TTC549 (cell line): ENCODE data around the gene SH3TC1.

ENCODE experiments used
- FAIRE-seq: peaks from 2 replicates; lab custom pipeline; 2012; peaks lifted over from hg19 to GRCh38; lab: Jason Lieb, UNC

The SH3TC1 gene

DNA sequence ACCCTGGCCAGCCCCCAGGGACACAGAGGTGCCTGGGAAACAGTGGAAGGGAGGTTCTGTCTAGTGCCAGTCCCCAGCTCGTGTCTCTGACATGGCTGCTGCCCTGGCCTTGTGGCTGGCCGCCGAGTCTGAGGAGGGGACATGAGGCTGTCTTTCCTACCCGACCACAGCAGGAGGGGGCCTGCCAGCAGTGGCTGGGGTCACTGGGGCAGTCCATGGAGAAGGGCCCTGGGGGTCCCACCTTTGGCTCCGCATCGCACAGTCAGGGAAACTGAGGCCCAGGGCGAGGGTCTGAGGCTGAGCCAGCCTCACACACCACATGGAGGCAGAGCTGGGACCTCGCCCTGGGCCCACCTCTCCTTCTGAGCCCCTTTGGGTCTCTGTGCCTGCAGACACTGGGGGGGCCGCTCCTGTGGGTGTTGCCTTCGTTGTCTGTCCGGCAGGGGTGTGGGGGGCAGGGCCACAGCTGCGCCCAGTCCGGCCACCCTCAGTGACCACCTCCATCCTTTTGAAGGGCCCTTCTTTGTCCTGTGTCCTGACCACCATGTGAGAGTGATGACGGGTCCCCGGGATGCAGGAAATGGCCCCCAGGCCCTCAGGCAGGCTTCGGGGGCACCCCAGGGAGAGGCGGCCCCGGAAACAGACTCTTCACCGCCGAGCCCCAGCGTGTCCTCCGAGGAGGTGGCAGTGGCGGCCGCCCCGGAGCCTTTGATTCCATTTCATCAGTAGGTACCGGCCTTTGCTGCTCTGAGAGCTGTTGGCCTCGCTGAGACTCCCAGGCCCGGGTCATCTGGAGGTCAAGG is 17.6 kb downstream of the SH3TC1 start:
- FAIRE-seq, result no peak

DNA sequence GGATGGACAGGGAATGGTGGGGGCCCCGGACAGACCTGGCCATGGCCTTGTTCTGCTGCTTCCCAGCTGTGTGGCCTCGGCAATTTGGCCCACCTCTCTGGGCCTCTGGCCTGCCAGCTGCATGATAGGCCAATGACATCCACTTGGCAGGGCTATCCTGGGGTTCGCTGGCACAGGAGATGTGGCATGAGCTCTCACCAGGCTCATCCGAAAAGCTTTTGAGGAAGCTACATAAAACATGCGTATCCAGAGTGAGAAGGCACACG is 18.1 kb downstream of the SH3TC1 start:
- no peak for FAIRE-seq

DNA sequence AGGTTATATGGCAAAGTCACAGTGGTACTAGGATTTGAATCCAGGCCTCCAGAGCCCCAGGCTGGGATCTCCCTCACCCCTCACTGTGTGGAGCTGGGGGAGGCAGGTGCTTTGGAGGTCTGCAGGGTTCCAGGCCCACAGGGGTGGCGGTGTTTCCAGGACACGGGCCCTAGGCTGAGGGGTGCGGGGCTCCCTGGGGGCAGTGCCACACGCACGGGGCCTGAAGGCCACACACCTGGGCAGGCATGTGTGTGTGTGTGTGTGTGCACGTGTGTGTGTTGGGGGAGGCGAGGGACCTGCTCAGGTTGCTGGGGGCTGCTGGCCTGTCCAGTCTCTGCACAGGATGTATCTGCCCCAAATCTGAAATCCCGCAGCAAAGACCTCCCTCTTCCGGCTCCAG is 18.8 kb downstream of the SH3TC1 start:
- FAIRE-seq, result no peak

DNA sequence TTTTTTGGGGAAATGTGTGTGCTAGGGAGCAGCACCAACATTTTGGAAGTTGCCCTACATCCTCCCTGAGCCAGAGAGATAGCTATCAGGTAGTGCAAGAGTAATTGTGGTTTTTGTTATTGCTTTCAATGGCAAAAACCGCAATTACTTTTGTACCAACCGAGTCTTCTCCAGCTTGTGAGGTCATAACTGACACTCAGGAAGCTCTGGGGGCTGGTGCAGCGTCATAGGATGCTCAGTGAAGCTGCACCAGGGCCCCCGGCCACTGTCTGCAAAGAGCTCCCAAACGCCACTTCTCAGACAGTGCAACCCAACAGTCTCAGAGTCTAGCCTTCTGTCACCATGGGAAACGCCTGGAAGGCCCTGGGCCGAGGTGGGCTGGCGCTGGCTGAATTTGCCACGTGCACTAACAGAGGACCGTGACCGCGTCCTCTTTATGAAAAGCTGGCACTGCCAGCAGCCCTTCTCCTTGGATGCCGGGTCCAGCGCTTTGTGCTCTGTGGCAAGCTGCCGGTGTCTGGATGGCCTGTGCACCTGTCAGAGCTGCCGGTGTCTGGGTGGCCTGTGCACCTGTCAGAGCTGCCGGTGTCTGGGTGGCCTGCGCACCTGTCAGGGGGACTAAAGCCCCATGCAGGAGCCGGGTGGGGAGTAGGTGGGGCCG is 19.4 kb downstream of the SH3TC1 start:
- FAIRE-seq, result no peak

DNA sequence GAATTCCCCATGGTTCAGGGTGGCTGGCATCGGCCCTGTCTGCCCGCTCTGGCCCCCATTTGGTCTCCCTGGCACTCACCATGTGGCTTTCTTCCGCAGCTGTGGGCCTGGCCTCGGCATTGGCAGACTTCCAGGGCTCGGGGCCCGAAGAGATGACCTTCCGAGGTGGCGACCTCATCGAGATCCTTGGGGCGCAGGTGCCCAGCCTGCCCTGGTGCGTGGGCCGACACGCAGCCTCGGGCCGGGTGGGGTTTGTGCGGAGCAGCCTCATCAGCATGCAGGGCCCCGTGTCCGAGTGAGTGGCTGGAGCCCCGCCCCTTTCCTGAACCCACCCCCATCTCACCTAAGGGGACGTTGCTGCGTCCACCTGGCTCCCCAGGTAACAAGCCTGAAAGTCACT is 20.1 kb downstream of the SH3TC1 start:
- FAIRE-seq, result no peak

DNA sequence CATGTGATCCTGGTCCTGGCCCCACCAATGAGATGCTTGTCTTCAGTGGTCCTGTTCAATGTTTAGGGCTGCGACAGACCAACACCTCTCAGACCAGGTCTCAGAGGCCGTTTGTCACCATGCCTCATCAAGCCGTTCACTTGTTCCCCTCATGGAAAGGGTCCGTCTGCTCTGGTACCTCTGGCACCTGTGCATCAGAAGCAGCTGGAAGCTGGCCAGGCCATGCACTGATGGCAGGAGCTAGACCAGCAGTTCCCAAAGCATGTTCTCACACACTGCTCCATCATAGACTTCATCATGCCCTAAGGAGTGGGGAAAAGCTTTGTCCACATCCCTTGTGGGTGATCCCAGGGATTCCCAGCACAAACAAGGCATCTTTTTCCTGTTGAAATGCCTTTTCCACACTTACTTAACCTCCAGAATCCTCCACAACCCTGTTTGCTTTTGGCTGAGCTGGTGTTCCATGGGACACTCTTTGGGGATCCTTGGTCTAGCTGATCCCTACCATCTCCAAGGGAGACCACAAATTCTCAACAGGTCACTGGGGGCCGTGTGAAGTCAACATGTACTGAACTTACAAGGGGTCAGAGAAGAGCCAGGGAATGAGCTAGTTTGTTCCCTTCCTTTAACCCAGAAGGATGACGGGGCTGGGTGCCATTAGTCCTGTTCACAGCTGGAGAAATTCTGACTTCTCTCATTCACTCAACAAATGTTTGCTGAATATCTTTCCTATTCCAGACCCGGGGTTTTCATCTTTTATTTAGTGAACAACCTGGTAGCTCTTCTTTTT is 21.8 kb downstream of the SH3TC1 start:
- FAIRE-seq, result no peak

DNA sequence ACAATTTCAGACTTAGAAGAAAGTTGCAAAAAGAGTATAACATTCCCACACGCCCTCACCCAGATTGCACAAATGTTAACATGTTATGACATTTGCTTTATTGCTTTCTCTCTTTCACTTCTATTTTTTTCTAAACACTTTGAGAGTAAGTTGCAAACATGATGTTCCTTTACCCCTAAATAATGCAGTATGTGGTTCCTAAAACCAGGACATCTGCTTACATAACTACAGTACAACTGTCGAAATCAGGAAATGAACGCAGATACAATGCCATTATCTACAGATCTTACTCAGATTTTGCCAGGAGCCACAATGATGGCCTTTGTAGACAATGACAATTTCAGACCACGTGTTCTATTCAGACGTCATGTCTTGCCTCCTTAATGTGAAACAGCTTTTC is 22.4 kb downstream of the SH3TC1 start:
- no peak for FAIRE-seq

DNA sequence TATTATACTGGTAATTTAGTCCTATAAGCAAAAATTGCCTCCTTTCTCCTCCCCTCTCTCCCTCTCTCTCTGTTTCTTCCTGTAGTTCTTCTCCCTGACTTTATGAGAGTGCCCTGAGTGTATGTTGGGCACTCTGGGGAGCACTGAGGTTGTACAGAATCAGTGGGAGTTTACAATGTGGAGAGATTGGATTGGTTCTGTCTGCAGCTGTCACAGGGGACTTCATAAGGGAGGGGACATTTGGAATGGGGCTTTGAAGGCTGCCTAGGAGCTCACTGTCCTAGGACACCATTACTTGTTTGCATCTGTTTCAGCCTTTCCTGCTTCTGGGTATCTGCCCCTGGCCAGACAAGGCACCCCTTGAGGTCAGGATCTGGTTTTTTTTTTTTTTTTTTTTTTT is 22.9 kb downstream of the SH3TC1 start:
- FAIRE-seq, result no peak

DNA sequence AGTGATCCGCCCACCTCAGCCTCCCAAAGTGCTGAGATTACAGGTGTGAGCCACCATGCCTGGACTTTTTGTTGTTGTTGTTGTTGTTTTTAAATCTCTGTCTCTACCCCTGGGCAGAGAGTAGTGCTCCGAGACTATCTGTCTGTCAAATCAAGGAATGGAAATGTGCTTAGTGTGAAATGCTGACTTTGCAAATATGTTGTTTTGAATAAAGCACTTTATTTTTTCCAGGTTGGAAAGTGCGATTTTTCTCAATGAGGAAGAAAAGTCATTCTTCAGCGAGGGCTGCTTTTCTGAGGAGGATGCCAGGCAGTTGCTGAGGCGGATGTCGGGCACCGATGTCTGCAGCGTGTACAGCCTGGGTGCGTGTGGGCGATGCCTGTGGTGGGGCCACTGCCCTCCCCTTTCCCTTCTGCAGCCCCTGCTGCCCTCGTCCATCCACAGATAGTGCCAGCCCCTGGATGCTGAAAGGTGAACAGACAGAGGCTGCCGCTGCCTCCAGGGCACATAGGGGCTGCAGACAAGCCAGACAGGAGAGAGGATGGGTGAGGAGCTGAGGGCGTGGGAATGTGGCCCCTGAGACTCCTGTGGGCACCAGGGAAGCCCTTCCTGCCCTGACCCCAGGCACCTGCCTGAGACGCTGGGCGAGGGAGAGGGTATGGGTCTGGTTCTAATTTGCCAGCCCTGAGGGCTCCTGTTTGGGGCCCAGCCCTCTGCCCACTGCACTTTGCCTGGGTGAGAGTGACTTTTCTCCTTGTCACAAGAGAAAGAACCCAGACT is 23.7 kb downstream of the SH3TC1 start:
- FAIRE-seq, result no peak

DNA sequence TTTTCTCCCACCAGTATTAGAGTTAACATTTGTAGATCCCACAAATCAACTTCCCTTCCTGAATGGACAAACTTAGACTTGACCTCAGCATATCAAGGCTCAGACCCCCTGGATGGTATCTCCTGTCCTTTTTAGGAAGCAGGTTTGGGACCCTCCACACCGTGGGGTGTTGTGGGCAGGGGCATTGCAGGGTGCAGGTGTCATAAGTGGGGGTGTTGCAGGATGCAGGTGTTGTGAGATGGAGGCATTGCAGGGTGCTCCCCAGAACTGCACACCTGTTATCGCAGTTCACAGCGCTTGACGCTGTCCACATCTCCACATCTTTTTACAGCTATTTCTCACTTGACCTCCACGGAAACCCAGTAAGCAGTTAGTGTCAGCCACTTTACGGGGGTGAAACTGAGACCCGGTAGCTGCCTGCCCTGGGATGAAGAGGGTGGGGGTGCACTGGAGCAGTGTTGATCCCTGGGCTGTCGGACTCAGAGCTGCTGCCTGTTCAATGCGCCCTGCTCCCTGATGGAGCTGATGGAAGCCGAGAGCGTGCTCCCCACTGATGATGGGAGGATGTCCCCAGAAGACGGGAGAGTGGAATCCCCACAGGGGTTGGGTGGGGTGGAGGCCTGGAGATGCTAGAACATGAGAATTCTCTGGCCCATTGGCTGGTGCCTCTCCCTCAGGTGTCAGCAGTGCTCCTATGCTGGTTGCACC is 25.3 kb downstream of the SH3TC1 start:
- no peak for FAIRE-seq

DNA sequence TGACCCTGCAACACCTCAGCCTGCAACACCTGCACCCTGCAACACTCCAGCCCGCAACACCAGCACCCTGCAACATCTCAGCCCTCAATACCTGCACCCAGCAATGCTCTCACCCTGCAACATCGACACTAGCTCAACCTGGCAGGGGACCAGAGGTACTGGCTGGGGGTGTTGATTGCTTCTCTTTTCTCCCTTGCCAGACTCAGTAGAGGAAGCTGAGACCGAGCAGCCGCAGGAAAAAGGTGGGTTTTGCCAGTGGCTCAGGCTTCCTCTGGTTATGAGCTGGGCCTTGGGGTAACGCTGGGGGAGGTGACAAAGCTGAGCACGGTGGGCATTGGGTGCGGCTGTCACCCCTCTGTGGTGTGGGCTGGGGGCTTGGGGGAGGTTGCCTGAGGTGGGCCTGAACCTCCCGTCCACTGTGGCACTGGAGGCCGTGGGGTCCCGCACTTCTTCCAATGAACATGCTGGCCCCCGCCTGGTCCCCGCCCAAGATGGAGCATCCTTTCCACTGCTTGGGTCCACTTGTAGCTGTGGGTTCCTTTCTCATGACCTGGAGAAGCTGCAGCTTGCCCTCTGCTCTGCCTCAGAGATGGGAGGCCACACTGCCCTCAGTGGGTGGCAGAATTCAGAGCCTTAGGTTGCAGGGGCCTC is 26.0 kb downstream of the SH3TC1 start:
- no peak for FAIRE-seq

DNA sequence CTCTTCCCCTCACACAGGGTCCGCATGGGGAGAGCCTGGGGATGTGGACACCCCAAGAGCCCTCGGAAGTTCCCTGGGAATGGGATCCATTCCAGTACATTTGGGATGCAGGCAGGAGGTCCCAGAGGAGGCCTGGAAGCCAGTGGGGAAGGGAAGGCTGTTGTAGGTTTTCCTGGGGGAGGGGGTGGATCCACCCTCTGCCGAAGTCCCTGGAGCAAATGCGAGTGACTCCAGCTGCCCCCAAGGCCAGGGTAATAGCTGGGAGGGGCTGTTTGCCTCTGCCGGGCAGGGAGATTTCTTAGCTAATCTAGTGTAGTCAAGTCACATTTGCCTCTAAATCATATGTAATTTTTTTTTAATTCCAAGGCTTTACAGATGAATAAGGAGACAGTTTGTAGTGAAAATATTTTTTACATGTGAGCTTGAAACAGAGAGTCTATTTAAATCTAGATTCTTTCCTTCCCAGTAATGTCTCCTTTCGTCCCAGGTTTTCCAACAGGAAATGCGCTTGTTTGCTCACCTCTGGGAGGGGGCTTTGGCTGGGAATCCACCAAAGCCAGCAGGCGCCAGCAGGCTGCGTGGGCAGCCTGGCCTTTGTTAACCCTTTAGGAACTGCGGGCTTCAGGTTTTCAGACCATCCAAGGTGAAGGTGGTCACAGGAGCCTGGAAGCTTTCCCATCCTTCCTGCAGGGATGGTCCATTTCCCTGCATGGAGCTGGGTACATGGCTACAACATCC is 26.8 kb downstream of the SH3TC1 start:
- no peak for FAIRE-seq

DNA sequence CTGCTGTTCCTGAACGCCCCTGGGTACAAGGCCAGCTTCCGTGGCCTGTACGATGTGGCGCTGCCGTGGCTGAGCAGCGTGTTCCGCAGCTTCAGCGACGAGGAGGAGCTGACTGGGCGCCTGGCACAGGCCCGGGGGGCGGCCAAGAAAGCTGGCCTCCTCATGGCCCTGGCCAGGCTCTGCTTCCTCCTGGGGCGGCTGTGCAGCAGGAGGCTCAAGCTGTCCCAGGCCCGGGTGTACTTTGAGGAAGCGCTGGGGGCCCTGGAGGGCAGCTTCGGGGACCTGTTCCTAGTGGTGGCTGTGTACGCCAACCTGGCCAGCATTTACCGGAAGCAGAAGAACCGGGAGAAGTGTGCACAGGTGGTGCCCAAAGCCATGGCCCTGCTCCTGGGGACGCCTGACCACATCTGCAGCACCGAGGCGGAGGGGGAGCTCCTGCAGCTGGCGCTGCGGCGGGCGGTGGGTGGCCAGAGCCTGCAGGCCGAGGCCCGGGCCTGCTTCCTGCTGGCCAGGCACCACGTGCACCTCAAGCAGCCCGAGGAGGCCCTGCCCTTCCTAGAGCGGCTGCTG is 28.2 kb downstream of the SH3TC1 start:
- FAIRE-seq, result no peak

DNA sequence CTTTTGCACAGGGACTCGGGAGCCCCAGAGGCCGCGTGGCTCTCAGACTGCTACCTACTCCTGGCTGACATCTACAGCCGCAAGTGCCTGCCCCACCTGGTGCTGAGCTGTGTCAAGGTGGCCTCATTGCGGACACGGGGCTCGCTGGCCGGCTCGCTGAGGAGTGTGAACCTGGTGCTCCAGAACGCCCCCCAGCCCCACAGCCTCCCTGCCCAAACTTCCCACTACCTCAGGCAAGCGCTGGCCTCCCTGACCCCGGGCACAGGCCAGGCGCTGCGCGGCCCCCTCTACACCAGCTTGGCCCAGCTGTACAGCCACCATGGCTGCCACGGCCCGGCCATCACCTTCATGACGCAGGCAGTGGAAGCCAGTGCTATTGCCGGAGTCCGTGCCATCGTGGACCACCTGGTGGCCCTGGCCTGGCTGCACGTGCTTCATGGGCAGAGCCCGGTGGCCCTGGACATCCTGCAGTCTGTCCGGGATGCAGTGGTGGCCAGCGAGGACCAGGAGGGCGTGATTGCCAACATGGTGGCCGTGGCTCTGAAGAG is 28.8 kb downstream of the SH3TC1 start:
- no peak for FAIRE-seq

DNA sequence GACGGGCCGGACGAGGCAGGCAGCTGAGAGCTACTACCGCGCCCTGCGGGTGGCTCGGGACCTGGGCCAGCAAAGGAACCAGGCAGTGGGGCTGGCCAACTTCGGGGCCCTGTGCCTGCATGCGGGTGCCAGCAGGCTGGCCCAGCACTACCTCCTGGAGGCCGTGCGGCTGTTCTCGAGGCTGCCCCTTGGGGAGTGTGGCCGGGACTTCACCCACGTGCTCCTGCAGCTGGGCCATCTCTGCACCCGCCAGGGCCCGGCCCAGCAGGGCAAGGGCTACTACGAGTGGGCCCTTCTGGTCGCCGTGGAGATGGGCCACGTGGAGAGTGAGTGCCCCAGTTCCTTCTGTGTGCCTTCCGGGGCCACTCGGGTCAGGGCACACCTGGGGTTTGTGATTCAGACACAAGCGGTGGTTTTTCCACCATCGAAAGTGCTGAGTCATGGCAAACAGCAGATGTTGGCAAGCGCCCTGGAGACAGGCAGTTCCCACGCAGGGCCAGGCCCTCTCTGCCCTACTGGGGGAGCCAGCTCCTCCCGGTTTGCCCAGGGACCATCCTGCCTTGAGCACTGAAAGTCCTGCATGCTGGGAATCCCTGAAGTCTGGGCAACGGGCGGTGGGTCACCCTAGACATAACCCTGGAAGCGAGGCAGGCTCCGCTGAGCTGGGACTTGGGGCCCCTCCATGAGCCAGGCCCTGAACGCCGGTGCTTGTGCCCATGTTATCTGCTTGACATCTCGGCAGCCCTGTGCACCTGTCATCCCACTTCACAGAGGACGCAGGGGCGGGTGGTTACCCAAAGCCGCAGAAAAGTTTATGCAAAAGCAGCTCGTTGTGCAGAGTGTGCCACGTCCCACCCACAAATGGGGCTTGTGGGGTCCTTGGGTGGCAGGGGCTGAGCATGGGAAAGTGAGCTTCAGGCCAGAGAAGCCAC is 29.5 kb downstream of the SH3TC1 start:
- FAIRE-seq, result no peak

DNA sequence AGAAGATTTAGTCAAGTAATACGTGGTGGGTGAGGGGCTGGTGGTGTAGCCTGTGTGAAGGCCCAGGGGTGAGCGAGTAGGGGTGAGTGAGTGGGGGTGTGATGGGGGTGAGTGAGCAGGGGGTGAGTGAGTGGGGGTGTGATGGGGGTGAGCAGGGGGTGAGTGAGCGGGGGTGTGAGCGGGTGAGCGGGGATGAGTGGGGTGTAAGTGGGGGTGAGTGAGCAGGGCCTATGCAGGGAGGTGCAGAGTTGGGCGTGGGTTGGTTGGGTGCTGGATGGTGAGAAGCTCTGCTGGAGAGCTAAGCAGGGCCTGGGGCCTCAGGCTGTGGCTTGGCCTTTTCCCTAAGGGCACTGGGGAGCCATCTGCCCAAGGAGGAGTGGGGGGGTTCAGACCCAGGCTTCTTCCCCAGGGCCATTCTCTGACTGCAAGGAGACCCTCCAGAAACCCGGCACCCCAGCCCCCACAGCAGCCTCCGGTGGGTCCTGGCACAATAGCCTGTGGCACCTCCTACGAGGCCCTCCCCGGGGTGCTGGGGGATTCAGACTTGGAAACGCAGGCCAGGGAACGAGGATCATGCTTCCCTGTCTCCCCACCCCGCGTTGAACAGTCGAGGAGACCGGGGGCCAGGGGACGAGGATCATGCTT is 30.4 kb downstream of the SH3TC1 start:
- FAIRE-seq, result no peak

DNA sequence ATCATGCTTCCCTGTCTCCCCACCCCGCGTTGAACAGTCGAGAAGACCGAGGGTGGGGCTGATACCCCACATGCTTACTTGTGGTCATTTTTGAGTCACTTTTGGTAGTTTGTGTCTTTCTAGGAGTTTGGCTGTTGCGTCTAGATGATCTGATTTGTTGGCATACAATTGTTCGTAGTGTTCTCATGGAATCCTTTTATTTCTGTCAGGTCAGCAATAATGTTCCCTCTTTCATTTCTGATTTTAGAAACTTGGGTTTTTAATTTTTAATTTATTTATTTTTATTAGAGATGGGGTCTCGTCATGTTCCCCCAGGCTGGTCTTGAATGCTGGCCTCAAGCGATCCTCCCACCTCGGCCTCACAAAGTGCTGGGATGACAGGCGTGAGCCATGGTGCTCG is 30.9 kb downstream of the SH3TC1 start:
- FAIRE-seq, result no peak

DNA sequence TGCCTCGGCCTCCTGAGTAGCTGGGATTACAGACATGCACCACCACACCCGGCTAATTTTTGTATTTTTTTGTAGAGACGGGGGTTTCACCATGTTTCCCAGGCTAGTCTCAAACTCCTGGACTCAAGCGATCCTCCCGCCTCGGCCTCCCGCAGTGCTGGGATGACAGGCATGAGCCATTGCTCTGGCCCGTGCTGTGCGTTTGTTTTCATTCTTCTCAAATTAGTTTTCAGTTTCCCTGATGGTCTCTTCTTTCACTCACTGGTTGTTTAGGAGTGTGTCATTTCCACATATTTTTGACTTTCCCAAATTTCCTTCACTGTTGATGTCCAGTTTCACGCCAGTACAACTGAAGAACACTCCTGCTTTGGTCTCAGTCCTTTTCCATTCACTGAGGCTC is 31.8 kb downstream of the SH3TC1 start:
- FAIRE-seq, result no peak
